H9 (cell line): Measurements from ENCODE around the gene C20orf144. TPM values are rescaled to one million over a fixed set of nuclear protein-coding genes. Genes with fewer than 3 reads are reported as not detected.

Experiments
- DNase-seq: peaks from one replicate; pipeline ENCODE4 v3.0.0-alpha.2; 2017
- H2AFZ ChIP-seq: one replicate; pipeline ENCODE4 v1.6.1; 2013; ENCODE audit warnings: mild to moderate bottlenecking, low read length, control low read depth, moderate library complexity
- H2AK5ac ChIP-seq: 2 replicates; pipeline ENCODE4 v1.6.1; 2013; ENCODE audit warnings: low read length, control low read depth, mixed read lengths; ENCODE audit not compliant: insufficient read length
- H2BK120ac ChIP-seq: one replicate; pipeline ENCODE4 v1.6.1; 2013; ENCODE audit warnings: low read depth, mild to moderate bottlenecking, low read length, control low read depth, inconsistent platforms; ENCODE audit not compliant: poor library complexity, severe bottlenecking
- H2BK12ac ChIP-seq: 2 replicates; pipeline ENCODE4 v1.6.1; 2013; ENCODE audit warnings: low read length, control low read depth, mixed read lengths, low read depth; ENCODE audit not compliant: insufficient read length
- H2BK15ac ChIP-seq: 2 replicates; pipeline ENCODE4 v1.6.1; 2013; ENCODE audit warnings: low read depth, low read length, control low read depth
- H2BK20ac ChIP-seq: one replicate; pipeline ENCODE4 v1.6.1; 2013; ENCODE audit warnings: low read depth, mild to moderate bottlenecking, low read length, control low read depth, inconsistent platforms; ENCODE audit not compliant: poor library complexity, severe bottlenecking
- H2BK5ac ChIP-seq: 2 replicates; pipeline ENCODE4 v1.6.1; 2013; ENCODE audit warnings: low read length, control low read depth, mixed read lengths; ENCODE audit not compliant: insufficient read length
- H3K14ac ChIP-seq: 2 replicates; pipeline ENCODE4 v1.6.1; 2013; ENCODE audit warnings: low read length, control low read depth; ENCODE audit not compliant: insufficient read depth
- H3K18ac ChIP-seq: 2 replicates; pipeline ENCODE4 v1.6.1; 2013; ENCODE audit warnings: low read depth, mild to moderate bottlenecking, mixed read lengths, low read length, control low read depth; ENCODE audit not compliant: insufficient read length
- H3K23ac ChIP-seq: 2 replicates; pipeline ENCODE4 v1.6.1; 2013; ENCODE audit warnings: low read length, control low read depth, mixed read lengths, low read depth; ENCODE audit not compliant: insufficient read length
- H3K23me2 ChIP-seq: 2 replicates; pipeline ENCODE4 v1.6.1; 2013; ENCODE audit warnings: low read depth, mild to moderate bottlenecking, mixed read lengths, low read length, control low read depth; ENCODE audit not compliant: insufficient read length, poor library complexity, severe bottlenecking
- H3K27ac ChIP-seq: 2 replicates; pipeline ENCODE4 v1.5.1; 2013; ENCODE audit warnings: low read length, control low read depth, mixed read lengths, low read depth; ENCODE audit not compliant: insufficient read length
- H3K27me3 ChIP-seq: 2 replicates; pipeline ENCODE4 v1.6.1; 2013; ENCODE audit warnings: low read length, control low read depth, inconsistent platforms; ENCODE audit not compliant: insufficient read depth
- H3K4ac ChIP-seq: 2 replicates; pipeline ENCODE4 v1.6.1; 2013; ENCODE audit warnings: low read depth, mild to moderate bottlenecking, control low read depth, inconsistent platforms, low read length, moderate library complexity
- H3K4me1 ChIP-seq: 2 replicates; pipeline ENCODE4 v1.6.1; 2013; ENCODE audit warnings: low read length, control low read depth, inconsistent platforms; ENCODE audit not compliant: insufficient read depth
- H3K4me2 ChIP-seq: 2 replicates; pipeline ENCODE4 v1.6.1; 2013; ENCODE audit warnings: low read length, control low read depth, mixed read lengths; ENCODE audit not compliant: insufficient read length, insufficient read depth
- H3K56ac ChIP-seq: 2 replicates; pipeline ENCODE4 v1.6.1; 2013; ENCODE audit warnings: low read depth, mild to moderate bottlenecking, mixed read lengths, low read length, control low read depth; ENCODE audit not compliant: insufficient read length
- H3K79me1 ChIP-seq: 2 replicates; pipeline ENCODE4 v1.6.1; 2013; ENCODE audit warnings: low read depth, mild to moderate bottlenecking, moderate library complexity, low read length, control low read depth, inconsistent platforms; ENCODE audit not compliant: insufficient read depth, poor library complexity, severe bottlenecking
- H3K79me2 ChIP-seq: 2 replicates; pipeline ENCODE4 v1.6.1; 2013; ENCODE audit warnings: low read length, control low read depth, inconsistent platforms; ENCODE audit not compliant: insufficient read depth
- H3K9ac ChIP-seq: 2 replicates; pipeline ENCODE4 v1.6.1; 2013; ENCODE audit warnings: low read length, control low read depth, mixed read lengths; ENCODE audit not compliant: insufficient read length; ENCODE audit errors: extremely low read depth
- H3K9me3 ChIP-seq: one replicate; pipeline ENCODE4 v1.6.1; 2013; ENCODE audit warnings: low read depth, low read length, inconsistent platforms; ENCODE audit not compliant: control insufficient read depth
- H3T11ph ChIP-seq: one replicate; pipeline ENCODE4 v1.6.1; 2013; ENCODE audit warnings: mild to moderate bottlenecking, low read length, control low read depth, inconsistent platforms
- H4K20me1 ChIP-seq: one replicate; pipeline ENCODE4 v1.6.1; 2013; ENCODE audit not compliant: control insufficient read depth, insufficient read length, insufficient read depth
- H4K5ac ChIP-seq: 2 replicates; pipeline ENCODE4 v1.6.1; 2013; ENCODE audit warnings: low read depth, mild to moderate bottlenecking, mixed read lengths, low read length, control low read depth; ENCODE audit not compliant: insufficient read length
- H4K8ac ChIP-seq: replicated peaks from 2 replicates; pipeline ENCODE4 v1.6.1; 2013; ENCODE audit warnings: low read length, control low read depth, mixed read lengths, low read depth; ENCODE audit not compliant: insufficient read length
- H4K91ac ChIP-seq: 2 replicates; pipeline ENCODE4 v1.6.1; 2013; ENCODE audit warnings: low read depth, mild to moderate bottlenecking, moderate library complexity, mixed read lengths, low read length, control low read depth; ENCODE audit not compliant: insufficient read length
- H3K27ac Mint-ChIP-seq, 3 experiments: 2 replicates in 2 of 3; 3 replicates in 1 of 3; pipeline ENCODE4 v1.8.0; 2020 to 2021; ENCODE audit warnings: mixed read lengths in 3 of 3, mild to moderate bottlenecking in 1 of 3, moderate library complexity in 1 of 3
- H3K27me3 Mint-ChIP-seq: 2 replicates; pipeline ENCODE4 v1.8.0; 2021; ENCODE audit warnings: low read depth, mild to moderate bottlenecking, moderate library complexity, mixed read lengths
- H3K36me3 Mint-ChIP-seq, 3 experiments: 2 replicates in 2 of 3; 3 replicates in 1 of 3; pipeline ENCODE4 v1.8.0; 2020 to 2021; ENCODE audit warnings: low read depth in 3 of 3, mixed read lengths in 3 of 3; ENCODE audit not compliant: insufficient read depth in 1 of 3
- H3K4me1 Mint-ChIP-seq, 2 experiments: 2 replicates each; pipeline ENCODE4 v1.8.0; 2020; ENCODE audit warnings: mixed read lengths in 2 of 2
- H3K4me3 Mint-ChIP-seq, 2 experiments: 2 replicates in 1 of 2; 3 replicates in 1 of 2; pipeline ENCODE4 v1.8.0; 2020 to 2021; ENCODE audit warnings: mild to moderate bottlenecking in 2 of 2, mixed read lengths in 2 of 2, moderate library complexity in 1 of 2
- H3K9me3 Mint-ChIP-seq, 2 experiments: 2 replicates in 1 of 2; 3 replicates in 1 of 2; pipeline ENCODE4 v1.8.0; 2020; ENCODE audit warnings: mild to moderate bottlenecking in 2 of 2, mixed read lengths in 2 of 2, moderate library complexity in 1 of 2
- WGBS: extraction: QIAGEN DNeasy Blood & Tissue Kit; methylation state at CpG from one replicate; pipeline ENCODE4 v1.1.7; 2013; ENCODE audit warnings: missing lambda C conversion rate, low lambda C conversion rate, mixed read lengths; ENCODE audit not compliant: insufficient read length; ENCODE audit errors: extremely low coverage; 5-methylcytosine and 5-hydroxymethylcytosine counted together
- total RNA-seq: library from RNA; stranded (reverse); gene quantifications from 2 replicates; pipeline ENCODE4 v1.2.1, GENCODE V29; 2021
- TF ChIP-seq, protein P1 (sequence below): fragments of 200-600 bp; sonication (generic); conservative IDR thresholded peaks from 3 replicates; pipeline ENCODE4 v1.8.0; 2021; ENCODE audit warnings: antibody characterized with exemption, mild to moderate bottlenecking

The C20orf144 gene
- total RNA-seq, 1 experiment from 2014 or later = 0.26 TPM

DNA sequence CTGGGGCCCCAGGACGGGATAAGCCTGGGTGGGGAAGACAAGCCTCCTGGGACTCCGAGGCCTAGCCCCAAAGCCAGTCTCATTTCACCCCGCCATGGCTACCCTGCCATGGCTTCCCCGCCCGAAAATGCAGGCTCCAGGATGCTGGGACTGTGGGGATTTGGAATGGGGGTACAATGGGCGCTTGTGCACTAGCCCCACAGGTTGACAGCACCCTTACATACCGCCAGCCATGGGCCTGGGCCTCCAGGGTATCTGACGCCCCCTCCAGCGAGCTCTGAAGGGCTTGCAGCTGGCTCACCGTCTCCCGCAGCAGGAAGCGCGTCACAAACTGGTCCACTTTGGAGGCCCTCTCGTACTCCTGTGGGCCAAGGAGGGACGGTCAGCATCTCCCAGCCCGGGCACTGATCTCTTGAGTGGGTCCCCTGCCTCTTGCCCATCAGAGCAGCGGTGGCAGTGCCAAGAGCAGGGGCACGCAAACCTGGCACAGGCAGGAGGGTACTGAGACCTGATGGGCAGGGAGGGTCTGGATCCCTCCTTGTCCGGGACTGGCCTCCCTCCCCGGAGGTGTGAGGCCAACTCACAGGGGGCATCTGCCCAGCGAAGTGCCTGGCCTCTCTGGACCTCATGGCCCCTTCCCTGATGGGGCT is 2.0 kb upstream of the C20orf144 start:
- TF ChIP-seq, protein P1, sequence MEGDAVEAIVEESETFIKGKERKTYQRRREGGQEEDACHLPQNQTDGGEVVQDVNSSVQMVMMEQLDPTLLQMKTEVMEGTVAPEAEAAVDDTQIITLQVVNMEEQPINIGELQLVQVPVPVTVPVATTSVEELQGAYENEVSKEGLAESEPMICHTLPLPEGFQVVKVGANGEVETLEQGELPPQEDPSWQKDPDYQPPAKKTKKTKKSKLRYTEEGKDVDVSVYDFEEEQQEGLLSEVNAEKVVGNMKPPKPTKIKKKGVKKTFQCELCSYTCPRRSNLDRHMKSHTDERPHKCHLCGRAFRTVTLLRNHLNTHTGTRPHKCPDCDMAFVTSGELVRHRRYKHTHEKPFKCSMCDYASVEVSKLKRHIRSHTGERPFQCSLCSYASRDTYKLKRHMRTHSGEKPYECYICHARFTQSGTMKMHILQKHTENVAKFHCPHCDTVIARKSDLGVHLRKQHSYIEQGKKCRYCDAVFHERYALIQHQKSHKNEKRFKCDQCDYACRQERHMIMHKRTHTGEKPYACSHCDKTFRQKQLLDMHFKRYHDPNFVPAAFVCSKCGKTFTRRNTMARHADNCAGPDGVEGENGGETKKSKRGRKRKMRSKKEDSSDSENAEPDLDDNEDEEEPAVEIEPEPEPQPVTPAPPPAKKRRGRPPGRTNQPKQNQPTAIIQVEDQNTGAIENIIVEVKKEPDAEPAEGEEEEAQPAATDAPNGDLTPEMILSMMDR = no peak
- no peak overlapping the region for H2AFZ ChIP-seq
- Mint-ChIP-seq H3K27ac (no peak overlapping the region), H3K27me3 (peaks cover 4% of the 10 kb centered on the region; the same call in 1 of the 2 replicates), H3K4me3 (no peak overlapping the region), H3K4me1 (peaks cover 19% of the 10 kb centered on the region in 2 experiments), H3K9me3 (no peaks in the 10 kb centered on the region), H3K36me3 (peaks cover 0 to 44% (median 4%) of the 10 kb centered on the region in 3 experiments; a peak in 6 of 7 replicates)
- no peak overlapping the region for H3K4me2 ChIP-seq
- no peak overlapping the region for H2BK120ac ChIP-seq
- no peak overlapping the region for H3K56ac ChIP-seq
- no peak overlapping the region for H3K4ac ChIP-seq
- no peak overlapping the region for H2BK15ac ChIP-seq
- no peaks in the 10 kb centered on the region for H3K9me3 ChIP-seq
- H3K27ac ChIP-seq = no peak overlapping the region
- no peak overlapping the region for H3K23ac ChIP-seq
- H2BK12ac ChIP-seq = no peak overlapping the region
- H3K14ac ChIP-seq = no peak overlapping the region
- H3K18ac ChIP-seq = no peak overlapping the region
- H4K8ac ChIP-seq = no peak overlapping the region
- no peaks in the 10 kb centered on the region for H3K79me1 ChIP-seq
- H4K91ac ChIP-seq = no peak overlapping the region
- no peak overlapping the region for H4K5ac ChIP-seq
- no CpG with 5 or more reads among the region's 21 CpGs for WGBS
- no peaks in the 10 kb centered on the region; the same call in 1 of the 2 replicates for H3K4me1 ChIP-seq
- peaks cover 14% of the 10 kb centered on the region for H3K23me2 ChIP-seq
- no peak overlapping the region for H3K9ac ChIP-seq
- H3K27me3 ChIP-seq = no peaks in the 10 kb centered on the region
- H4K20me1 ChIP-seq = no peaks in the 10 kb centered on the region
- no peaks in the 10 kb centered on the region for H3K79me2 ChIP-seq
- no peak overlapping the region for H2BK5ac ChIP-seq
- DNase-seq = no peak
- no peak overlapping the region for H2AK5ac ChIP-seq
- no peak overlapping the region for H2BK20ac ChIP-seq
- no peak overlapping the region for H3T11ph ChIP-seq
